Cardiac fibroblast (primary cell): ENCODE results near the gene AQP5.

Experiments used
- DNase-seq, 2 donors: peaks; one replicate each; pipeline versions ENCODE4 v3.0.0 to v3.0.0-alpha.2; 2010; ENCODE audit warnings: low read depth in 2 of 2
- H3K4me3 ChIP-seq, 2 donors: replicated peaks in 1 of 2; 1 replicate in 1 of 2; 2 replicates in 1 of 2; pipeline ENCODE4 v1.5.1; 2011; ENCODE audit warnings: low read depth in 2 of 2, low read length in 2 of 2, mild to moderate bottlenecking in 2 of 2, moderate library complexity in 1 of 2
- CTCF ChIP-seq: IDR thresholded peaks from one replicate; pipeline ENCODE4 v1.5.1; 2011; ENCODE audit warnings: low read depth, mild to moderate bottlenecking, low read length, inconsistent platforms

Gene AQP5

GRCh38 chr12:49969027-49969426, 7.4 kb downstream of the AQP5 start:
- no peak for TF ChIP-seq CTCF
- H3K4me3 ChIP-seq, result no peak overlapping the region
- DNase-seq, result no peak

GRCh38 chr12:49969651-49970429, 8.2 kb downstream of the AQP5 start:
- DNase-seq, result no peak
- H3K4me3 ChIP-seq, result no peak overlapping the region
- TF ChIP-seq CTCF, result no peak

GRCh38 chr12:49970658-49971057, 9.0 kb downstream of the AQP5 start:
- TF ChIP-seq CTCF, result no peak
- DNase-seq, result no peak

GRCh38 chr12:49971141-49971540, 9.5 kb downstream of the AQP5 start:
- no peak for TF ChIP-seq CTCF
- no peak for DNase-seq
- no peak overlapping the region for H3K4me3 ChIP-seq

More at GRCh38 chr12:49970658-49971057, 9.0 kb downstream of the AQP5 start:
- H3K4me3 ChIP-seq, result no peak overlapping the region

- no peak for TF ChIP-seq CTCF
- H3K4me3 ChIP-seq, result no peak overlapping the region
- DNase-seq, result no peak
Observed at GRCh38 chr12:49972129-49972528, 10.5 kb downstream of the AQP5 start.

GRCh38 chr12:49972641-49973360, 11.1 kb downstream of the AQP5 start, which contains the start of gene AQP6:
Gene AQP6 (plus strand): TSS chr12:49972947. CDS start chr12:49973174, 227 bp downstream.
- no peak for DNase-seq
- TF ChIP-seq CTCF, result no peak
- no peak within 1 kb of the TSS for H3K4me3 ChIP-seq
